Type B pancreatic cell (in vitro differentiated cells): ENCODE data around the gene CWC22. TPM values are rescaled to one million over a fixed set of nuclear protein-coding genes. Genes with fewer than 3 reads are reported as not detected.
A peak's percentile ranks its signal among the peaks of the same experiment; 100 is the strongest.
"Not testable (repeated sequence)": the region's sequence is repeated elsewhere in the genome, so short reads cannot be mapped to it uniquely, and the experiment has no call there.

ENCODE experiments used
- DNase-seq: peaks from one replicate; pipeline ENCODE4 v3.0.0; 2021; ENCODE audit warnings: mixed read lengths; ENCODE audit not compliant: unreplicated experiment; ENCODE audit errors: extremely low spot score
- H3K27ac Mint-ChIP-seq: 2 replicates; pipeline ENCODE4 v1.8.0; 2021; ENCODE audit warnings: mild to moderate bottlenecking, mixed read lengths
- H3K27me3 Mint-ChIP-seq: 2 replicates; pipeline ENCODE4 v1.8.0; 2021; ENCODE audit warnings: mixed read lengths
- H3K36me3 Mint-ChIP-seq: 2 replicates; pipeline ENCODE4 v1.8.0; 2021; ENCODE audit warnings: mixed read lengths
- H3K4me1 Mint-ChIP-seq: one replicate; pipeline ENCODE4 v1.8.0; 2021; ENCODE audit warnings: mixed read lengths; ENCODE audit not compliant: unreplicated experiment
- H3K4me3 Mint-ChIP-seq: 2 replicates; pipeline ENCODE4 v1.8.0; 2021; ENCODE audit warnings: mild to moderate bottlenecking, mixed read lengths
- H3K9me3 Mint-ChIP-seq: 2 replicates; pipeline ENCODE4 v1.8.0; 2021; ENCODE audit warnings: mixed read lengths
- long read RNA-seq: library from polyadenylated mRNA; unstranded; transcript quantifications from one replicate; pipeline ENCODE4 v2.0.0, GENCODE V29; 2020
- total RNA-seq: library from RNA; stranded (reverse); gene quantifications from 2 replicates; pipeline ENCODE4 v1.2.1, GENCODE V29; 2021; ENCODE audit warnings: low replicate concordance
- TF ChIP-seq, protein P1 (sequence below): fragments of 200-600 bp; sonication (generic); conservative IDR thresholded peaks from 2 replicates; pipeline ENCODE4 v1.5.0; 2021; ENCODE audit warnings: antibody characterized with exemption, mild to moderate bottlenecking

The CWC22 gene
- total RNA-seq, result 18.7 and 21.8 TPM in 2 replicates
- long read RNA-seq, transcript CWC22-201 (20 exons, 2,392 nt), result major isoform, 66 of 111 reads
- long read RNA-seq, partial matches to known transcripts, result 25 of 111 reads
- long read RNA-seq, other reads (novel, unspliced or antisense), result 20 of 111 reads

DNA sequence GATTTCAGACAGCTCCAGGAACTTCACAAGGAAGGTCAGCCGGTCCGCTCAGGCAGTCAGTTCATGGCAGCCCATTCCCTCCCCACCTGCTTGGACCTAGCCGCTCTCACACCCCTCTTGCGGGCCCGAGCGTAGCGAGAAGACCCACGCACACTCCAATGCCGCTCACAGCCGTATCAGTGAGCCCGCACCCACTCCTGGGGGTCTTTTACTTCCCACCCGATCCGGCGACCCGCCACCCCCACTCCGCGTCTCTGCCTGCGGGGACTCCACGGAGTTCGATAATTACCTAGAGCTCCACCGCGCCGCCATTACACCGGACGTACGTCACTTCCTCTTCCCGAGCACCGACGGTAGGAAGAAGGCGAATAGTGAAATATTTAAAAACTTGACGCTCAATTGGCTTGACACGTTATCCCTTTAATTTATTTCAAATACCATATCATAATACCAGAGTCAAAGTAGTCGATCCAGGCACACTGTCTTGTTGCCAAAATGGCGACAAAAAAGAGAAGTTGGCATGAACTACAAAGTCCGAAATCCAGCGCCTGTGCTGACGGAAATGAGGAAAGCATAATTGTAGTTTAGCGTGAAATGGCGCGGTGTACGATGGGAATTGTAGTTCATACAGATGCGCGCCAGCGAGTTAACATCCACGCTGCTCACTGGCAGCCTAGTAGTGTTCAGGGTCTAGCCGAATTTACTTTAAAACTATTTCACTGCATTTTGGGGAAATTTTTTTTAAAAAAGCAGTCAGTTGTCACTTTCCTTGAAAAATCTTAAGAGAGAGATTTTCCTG lies at the start of gene CWC22:
TSS of gene CWC22 (minus strand) at position 517 of the 799 bp plus-strand sequence. CDS start 13,956 bp downstream, outside the sequence.
- no peaks in the 10 kb centered on the region for H3K36me3 Mint-ChIP-seq
- H3K27ac Mint-ChIP-seq, result peak within 1 kb of the TSS; percentile 100

DNA sequence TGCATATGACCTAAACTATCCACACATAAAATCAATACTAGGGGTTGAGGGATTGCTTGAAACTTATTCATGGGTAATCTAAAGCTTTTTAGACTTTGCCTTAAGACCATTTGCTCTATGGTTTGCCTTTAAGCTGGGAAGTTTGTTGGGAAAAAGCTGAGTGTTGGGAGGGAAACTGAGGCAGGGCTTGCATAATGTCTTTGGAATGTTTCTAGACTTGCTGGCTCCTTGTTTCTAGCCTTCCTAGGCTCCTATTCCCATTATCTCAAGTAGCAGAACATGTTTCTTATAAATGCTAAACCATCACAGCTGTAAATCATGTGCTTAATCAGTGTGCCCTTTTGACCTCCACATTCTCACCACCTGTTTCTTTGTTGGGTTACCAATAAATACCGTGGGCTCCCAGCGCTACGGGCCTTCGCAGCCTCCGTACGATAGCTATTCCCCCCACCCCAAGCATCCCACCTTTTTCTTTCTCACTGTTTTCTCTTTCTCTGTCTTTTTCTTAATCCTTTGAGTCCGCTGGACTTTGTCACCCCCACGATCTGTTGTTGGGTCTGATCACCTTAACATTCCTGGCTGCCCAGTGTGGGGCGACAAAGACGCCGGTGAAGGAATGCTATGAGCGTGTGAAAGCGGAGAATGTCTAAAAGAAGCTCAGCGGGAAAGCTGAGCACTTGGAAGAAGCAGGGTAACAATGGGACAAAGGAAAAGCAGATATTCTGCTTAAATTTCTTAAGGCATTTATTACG lies 49.4 kb upstream of the CWC22 start:
- no peak for DNase-seq
- Mint-ChIP-seq H3K36me3 (no peaks in the 10 kb centered on the region), H3K9me3 (peaks cover 5% of the 10 kb centered on the region), H3K27ac (peak overlapping the region; percentile 24), H3K4me3 (peak overlapping the region; percentile 39), H3K4me1 (peaks cover 9% of the 10 kb centered on the region), H3K27me3 (no peaks in the 10 kb centered on the region)
- TF ChIP-seq, protein P1, sequence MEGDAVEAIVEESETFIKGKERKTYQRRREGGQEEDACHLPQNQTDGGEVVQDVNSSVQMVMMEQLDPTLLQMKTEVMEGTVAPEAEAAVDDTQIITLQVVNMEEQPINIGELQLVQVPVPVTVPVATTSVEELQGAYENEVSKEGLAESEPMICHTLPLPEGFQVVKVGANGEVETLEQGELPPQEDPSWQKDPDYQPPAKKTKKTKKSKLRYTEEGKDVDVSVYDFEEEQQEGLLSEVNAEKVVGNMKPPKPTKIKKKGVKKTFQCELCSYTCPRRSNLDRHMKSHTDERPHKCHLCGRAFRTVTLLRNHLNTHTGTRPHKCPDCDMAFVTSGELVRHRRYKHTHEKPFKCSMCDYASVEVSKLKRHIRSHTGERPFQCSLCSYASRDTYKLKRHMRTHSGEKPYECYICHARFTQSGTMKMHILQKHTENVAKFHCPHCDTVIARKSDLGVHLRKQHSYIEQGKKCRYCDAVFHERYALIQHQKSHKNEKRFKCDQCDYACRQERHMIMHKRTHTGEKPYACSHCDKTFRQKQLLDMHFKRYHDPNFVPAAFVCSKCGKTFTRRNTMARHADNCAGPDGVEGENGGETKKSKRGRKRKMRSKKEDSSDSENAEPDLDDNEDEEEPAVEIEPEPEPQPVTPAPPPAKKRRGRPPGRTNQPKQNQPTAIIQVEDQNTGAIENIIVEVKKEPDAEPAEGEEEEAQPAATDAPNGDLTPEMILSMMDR, result no peak

More for the DNA sequence above, at the start of gene CWC22:
- peaks cover 9% of the 10 kb centered on the region for H3K4me1 Mint-ChIP-seq
- peaks cover 2% of the 10 kb centered on the region for H3K27me3 Mint-ChIP-seq
- TF ChIP-seq, protein P1, result no peak
- peak within 1 kb of the TSS; percentile 96 for H3K4me3 Mint-ChIP-seq
- H3K9me3 Mint-ChIP-seq, result no peaks in the 10 kb centered on the region
- DNase-seq, result peak; percentile 80

DNA sequence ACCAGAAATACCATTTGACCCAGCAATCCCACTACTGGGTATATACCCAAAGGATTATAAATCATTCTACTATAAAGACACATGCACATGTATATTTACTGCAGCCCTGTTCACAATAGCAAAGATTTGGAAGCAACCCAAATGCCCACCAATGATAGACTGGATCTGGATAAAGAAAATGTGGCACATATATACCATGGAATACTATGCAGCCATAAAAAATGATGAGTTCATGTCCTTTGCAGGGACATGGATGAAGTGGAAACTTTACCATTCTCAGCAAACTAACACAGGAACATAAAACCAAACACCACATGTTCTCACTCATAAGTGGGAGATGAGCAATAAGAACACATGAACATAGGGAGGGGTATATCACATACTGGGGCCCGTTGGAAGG lies 47.5 kb upstream of the CWC22 start:
- DNase-seq, H3K4me3 Mint-ChIP-seq, H3K4me1 Mint-ChIP-seq, H3K27me3 Mint-ChIP-seq, H3K27ac Mint-ChIP-seq, H3K9me3 Mint-ChIP-seq, H3K36me3 Mint-ChIP-seq: not testable (repeated sequence)

DNA sequence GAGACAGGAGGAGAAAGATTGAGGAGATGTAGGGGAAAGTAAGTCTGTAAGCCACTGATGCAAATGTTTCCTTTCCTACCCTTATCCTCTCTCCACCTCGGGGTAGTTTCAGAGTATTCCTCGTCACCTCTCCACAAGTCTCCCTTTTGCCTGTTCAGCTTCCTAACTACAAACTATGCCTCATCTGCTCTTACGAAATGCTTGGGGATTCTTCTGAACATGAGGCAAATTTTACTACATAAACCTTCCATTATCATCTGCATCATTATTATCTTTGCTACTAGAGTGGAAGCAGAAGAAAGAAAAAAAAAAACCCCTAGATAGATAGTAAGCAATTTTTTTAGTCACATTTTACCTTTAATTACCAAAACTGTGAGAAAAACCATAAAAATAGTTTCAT lies 43.1 kb upstream of the CWC22 start:
- Mint-ChIP-seq H3K4me1 (no peaks in the 10 kb centered on the region), H3K9me3 (no peaks in the 10 kb centered on the region), H3K4me3 (no peak overlapping the region), H3K36me3 (no peaks in the 10 kb centered on the region), H3K27me3 (no peaks in the 10 kb centered on the region), H3K27ac (no peak overlapping the region)
- no peak for DNase-seq
- TF ChIP-seq, protein P1, result no peak

DNA sequence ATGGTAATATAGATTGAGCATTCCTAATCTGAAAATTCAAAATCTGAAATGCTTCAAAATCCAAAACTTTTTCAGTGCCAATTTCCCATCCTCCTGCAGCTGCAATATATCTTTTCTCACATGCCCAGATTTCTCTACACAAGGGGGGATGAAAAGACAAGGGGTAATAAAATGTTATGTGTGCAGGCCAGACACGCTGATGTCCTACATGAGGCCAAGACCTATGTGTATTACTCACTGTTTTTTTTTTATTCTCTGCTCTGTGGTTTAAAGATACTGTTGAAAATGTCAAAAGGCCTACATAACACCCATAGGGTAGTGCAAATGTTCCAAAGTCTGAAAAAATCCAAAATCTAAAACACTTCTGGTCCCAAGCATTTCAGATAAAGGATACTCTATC lies 41.2 kb upstream of the CWC22 start:
- Mint-ChIP-seq H3K27ac (no peak overlapping the region), H3K27me3 (no peaks in the 10 kb centered on the region), H3K36me3 (no peaks in the 10 kb centered on the region), H3K4me1 (no peaks in the 10 kb centered on the region), H3K9me3 (no peaks in the 10 kb centered on the region), H3K4me3 (no peak overlapping the region)
- TF ChIP-seq, protein P1, result no peak
- no peak for DNase-seq

DNA sequence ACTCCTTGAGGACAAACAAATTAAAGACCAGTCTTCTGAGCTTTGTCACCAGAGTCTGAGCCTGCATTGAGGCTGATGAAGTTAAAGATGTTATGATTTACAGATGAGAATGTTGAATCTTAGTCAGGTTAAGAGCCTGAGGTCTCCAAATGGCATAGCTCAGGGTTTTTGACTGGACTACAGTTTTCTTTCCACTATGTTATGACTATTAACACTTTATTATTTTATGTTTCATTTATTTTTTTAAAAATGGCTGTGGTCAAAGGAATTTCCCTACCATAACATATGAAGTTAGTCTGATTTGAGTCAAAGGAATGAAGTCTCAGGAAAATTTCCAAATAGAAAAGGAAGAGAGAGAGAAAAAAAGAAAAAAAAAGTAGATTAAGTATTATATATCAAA lies 39.7 kb upstream of the CWC22 start:
- H3K27me3 Mint-ChIP-seq, result no peaks in the 10 kb centered on the region
- H3K36me3 Mint-ChIP-seq, result no peaks in the 10 kb centered on the region
- H3K9me3 Mint-ChIP-seq, result no peaks in the 10 kb centered on the region
- H3K27ac Mint-ChIP-seq, result no peak overlapping the region
- no peak for DNase-seq
- H3K4me3 Mint-ChIP-seq, result no peak overlapping the region
- TF ChIP-seq, protein P1, result no peak
- no peaks in the 10 kb centered on the region for H3K4me1 Mint-ChIP-seq
